Measurements from ENCODE around the gene RNF125. TPM values are rescaled to one million over a fixed set of nuclear protein-coding genes. Genes with fewer than 3 reads are reported as not detected.

Gene RNF125
- polyA plus RNA-seq, 1 of the 3 experiments (the other 2 are of a cell fraction), result 0.05 TPM

DNA sequence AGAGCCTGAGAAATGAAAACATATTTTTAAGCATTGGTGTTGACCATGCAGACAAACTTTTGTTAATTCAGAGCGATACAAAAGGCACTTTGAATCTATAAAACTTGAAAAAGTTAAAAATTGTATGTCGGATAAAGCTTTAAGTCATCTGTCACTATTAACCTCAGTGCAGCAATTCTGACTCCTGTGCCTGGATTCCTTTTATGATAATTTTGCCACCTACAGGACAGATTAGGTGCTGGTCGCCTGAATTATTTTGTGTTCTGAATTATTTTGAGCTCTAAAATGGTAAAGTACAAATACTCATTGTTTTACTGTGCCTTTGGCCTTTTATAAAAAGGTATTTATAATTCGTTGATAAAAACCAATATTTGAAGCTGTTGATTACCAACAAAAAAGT lies 53.7 kb downstream of the RNF125 start:
- H3K9me3 ChIP-seq, result no peaks in the 10 kb centered on the region
- CTCF ChIA-PET, result interaction anchor here (0.6 to 1.5 kb wide), 14 partner anchors 10 to 350 kb away, joined by 3 to 7 read pairs (median 3); no protein-coding TSS in a partner anchor
- H3K27ac ChIP-seq (ENCODE audit: low read depth in 2 of 2, low read length in 1 of 2), result no peak overlapping the region
- 27% methylated on average over 4 of the region's 4 CpGs for WGBS (ENCODE audit: low lambda C conversion rate)
- no peaks in the 10 kb centered on the region for H4K20me1 ChIP-seq (ENCODE audit: insufficient read depth)
- no peaks in the 10 kb centered on the region for H3K9me2 ChIP-seq
- no peaks in the 10 kb centered on the region for H3F3A ChIP-seq (replicated peaks; ENCODE audit: insufficient read depth)
- no peak for DNase-seq
- no peaks in the 10 kb centered on the region for H3K27me3 ChIP-seq (ENCODE audit: insufficient read depth)
- POLR2A ChIA-PET, result no interaction called here
- no peak overlapping the region for H3K4me2 ChIP-seq
- no peak overlapping the region for H3K4me3 ChIP-seq (ENCODE audit: low read depth in 2 of 2, low read length in 1 of 2)
- H3K4me1 ChIP-seq (ENCODE audit: control insufficient read depth in 1 of 2, insufficient read depth in 2 of 2, low read depth in 1 of 2, low read length in 1 of 2), result no peaks in the 10 kb centered on the region
- no peak overlapping the region for H3K9ac ChIP-seq
- H2AFZ ChIP-seq (ENCODE audit: low read depth), result no peak overlapping the region
- H3K36me3 ChIP-seq (replicated peaks in 1 of 2; ENCODE audit: control insufficient read depth in 1 of 2, insufficient read depth in 2 of 2, low read length in 1 of 2), result no peaks in the 10 kb centered on the region
- H3K79me2 ChIP-seq (ENCODE audit: insufficient read depth), result no peaks in the 10 kb centered on the region
- TF ChIP-seq, protein P1, sequence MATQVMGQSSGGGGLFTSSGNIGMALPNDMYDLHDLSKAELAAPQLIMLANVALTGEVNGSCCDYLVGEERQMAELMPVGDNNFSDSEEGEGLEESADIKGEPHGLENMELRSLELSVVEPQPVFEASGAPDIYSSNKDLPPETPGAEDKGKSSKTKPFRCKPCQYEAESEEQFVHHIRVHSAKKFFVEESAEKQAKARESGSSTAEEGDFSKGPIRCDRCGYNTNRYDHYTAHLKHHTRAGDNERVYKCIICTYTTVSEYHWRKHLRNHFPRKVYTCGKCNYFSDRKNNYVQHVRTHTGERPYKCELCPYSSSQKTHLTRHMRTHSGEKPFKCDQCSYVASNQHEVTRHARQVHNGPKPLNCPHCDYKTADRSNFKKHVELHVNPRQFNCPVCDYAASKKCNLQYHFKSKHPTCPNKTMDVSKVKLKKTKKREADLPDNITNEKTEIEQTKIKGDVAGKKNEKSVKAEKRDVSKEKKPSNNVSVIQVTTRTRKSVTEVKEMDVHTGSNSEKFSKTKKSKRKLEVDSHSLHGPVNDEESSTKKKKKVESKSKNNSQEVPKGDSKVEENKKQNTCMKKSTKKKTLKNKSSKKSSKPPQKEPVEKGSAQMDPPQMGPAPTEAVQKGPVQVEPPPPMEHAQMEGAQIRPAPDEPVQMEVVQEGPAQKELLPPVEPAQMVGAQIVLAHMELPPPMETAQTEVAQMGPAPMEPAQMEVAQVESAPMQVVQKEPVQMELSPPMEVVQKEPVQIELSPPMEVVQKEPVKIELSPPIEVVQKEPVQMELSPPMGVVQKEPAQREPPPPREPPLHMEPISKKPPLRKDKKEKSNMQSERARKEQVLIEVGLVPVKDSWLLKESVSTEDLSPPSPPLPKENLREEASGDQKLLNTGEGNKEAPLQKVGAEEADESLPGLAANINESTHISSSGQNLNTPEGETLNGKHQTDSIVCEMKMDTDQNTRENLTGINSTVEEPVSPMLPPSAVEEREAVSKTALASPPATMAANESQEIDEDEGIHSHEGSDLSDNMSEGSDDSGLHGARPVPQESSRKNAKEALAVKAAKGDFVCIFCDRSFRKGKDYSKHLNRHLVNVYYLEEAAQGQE (IDR thresholded peaks at IDR 0.05; ENCODE audit: low read depth, low read length), result no peak
- peak; percentile 30 for TF ChIP-seq RAD21 (IDR thresholded peaks at IDR 0.05; ENCODE audit: low read length)
- TF ChIP-seq, protein P2, sequence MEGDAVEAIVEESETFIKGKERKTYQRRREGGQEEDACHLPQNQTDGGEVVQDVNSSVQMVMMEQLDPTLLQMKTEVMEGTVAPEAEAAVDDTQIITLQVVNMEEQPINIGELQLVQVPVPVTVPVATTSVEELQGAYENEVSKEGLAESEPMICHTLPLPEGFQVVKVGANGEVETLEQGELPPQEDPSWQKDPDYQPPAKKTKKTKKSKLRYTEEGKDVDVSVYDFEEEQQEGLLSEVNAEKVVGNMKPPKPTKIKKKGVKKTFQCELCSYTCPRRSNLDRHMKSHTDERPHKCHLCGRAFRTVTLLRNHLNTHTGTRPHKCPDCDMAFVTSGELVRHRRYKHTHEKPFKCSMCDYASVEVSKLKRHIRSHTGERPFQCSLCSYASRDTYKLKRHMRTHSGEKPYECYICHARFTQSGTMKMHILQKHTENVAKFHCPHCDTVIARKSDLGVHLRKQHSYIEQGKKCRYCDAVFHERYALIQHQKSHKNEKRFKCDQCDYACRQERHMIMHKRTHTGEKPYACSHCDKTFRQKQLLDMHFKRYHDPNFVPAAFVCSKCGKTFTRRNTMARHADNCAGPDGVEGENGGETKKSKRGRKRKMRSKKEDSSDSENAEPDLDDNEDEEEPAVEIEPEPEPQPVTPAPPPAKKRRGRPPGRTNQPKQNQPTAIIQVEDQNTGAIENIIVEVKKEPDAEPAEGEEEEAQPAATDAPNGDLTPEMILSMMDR (IDR thresholded peaks at IDR 0.05), result peak; percentile 43

DNA sequence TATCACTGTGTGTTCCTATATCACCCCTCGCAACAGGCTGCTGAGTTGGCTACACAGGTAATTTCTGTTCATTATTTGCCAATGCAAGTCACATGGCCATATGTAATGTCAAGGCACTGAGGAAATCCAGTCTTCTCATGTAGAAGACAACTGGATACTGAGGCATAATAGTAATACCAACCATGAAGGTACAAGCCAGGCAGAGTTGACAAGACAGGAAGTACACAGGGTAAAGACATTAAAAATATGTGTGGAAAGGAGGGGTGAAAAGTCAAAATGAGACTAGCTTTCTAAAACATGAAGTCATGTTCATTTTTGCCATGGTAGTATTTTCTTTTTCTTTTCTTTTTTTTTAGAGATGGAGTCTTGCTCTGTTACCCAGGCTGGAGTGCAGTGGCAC lies 55.6 kb downstream of the RNF125 start:
- Histone ChIP-seq H3K36me3 (replicated peaks in 1 of 2; ENCODE audit: control insufficient read depth in 1 of 2, insufficient read depth in 2 of 2, low read length in 1 of 2) (no peaks in the 10 kb centered on the region), H2AFZ (ENCODE audit: low read depth) (no peak overlapping the region), H3F3A (replicated peaks; ENCODE audit: insufficient read depth) (no peaks in the 10 kb centered on the region), H3K27me3 (ENCODE audit: insufficient read depth) (no peaks in the 10 kb centered on the region), H3K27ac (ENCODE audit: low read depth in 2 of 2, low read length in 1 of 2) (no peak overlapping the region), H4K20me1 (ENCODE audit: insufficient read depth) (no peaks in the 10 kb centered on the region), H3K79me2 (ENCODE audit: insufficient read depth) (no peaks in the 10 kb centered on the region), H3K4me2 (no peak overlapping the region), H3K9me2 (no peaks in the 10 kb centered on the region), H3K4me3 (ENCODE audit: low read depth in 2 of 2, low read length in 1 of 2) (no peak overlapping the region), H3K4me1 (ENCODE audit: control insufficient read depth in 1 of 2, insufficient read depth in 2 of 2, low read depth in 1 of 2, low read length in 1 of 2) (no peaks in the 10 kb centered on the region), H3K9ac (no peak overlapping the region), H3K9me3 (no peaks in the 10 kb centered on the region)
- ChIA-PET POLR2A (interaction anchor here (0.6 kb wide), 1 partner anchor 29 kb away, joined by 5 read pairs; no protein-coding TSS in a partner anchor), CTCF (no interaction called here)
- WGBS (ENCODE audit: low lambda C conversion rate), result 85% methylated on average over 1 of the region's 1 CpG
- TF ChIP-seq, protein P3, sequence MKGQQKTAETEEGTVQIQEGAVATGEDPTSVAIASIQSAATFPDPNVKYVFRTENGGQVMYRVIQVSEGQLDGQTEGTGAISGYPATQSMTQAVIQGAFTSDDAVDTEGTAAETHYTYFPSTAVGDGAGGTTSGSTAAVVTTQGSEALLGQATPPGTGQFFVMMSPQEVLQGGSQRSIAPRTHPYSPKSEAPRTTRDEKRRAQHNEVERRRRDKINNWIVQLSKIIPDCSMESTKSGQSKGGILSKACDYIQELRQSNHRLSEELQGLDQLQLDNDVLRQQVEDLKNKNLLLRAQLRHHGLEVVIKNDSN (IDR thresholded peaks at IDR 0.05; ENCODE audit: borderline replicate concordance, low read depth), result no peak
- TF ChIP-seq FOXM1 (IDR thresholded peaks at IDR 0.05; ENCODE audit: low read depth) (no peak), TEAD4 (IDR thresholded peaks at IDR 0.05; ENCODE audit: borderline replicate concordance, insufficient read depth) (no peak), RFX5 (IDR thresholded peaks at IDR 0.05; ENCODE audit: low read length) (no peak), FOXJ3 (CRISPR knock-in tag; IDR thresholded peaks at IDR 0.05) (no peak)
- TF ChIP-seq, protein P4, sequence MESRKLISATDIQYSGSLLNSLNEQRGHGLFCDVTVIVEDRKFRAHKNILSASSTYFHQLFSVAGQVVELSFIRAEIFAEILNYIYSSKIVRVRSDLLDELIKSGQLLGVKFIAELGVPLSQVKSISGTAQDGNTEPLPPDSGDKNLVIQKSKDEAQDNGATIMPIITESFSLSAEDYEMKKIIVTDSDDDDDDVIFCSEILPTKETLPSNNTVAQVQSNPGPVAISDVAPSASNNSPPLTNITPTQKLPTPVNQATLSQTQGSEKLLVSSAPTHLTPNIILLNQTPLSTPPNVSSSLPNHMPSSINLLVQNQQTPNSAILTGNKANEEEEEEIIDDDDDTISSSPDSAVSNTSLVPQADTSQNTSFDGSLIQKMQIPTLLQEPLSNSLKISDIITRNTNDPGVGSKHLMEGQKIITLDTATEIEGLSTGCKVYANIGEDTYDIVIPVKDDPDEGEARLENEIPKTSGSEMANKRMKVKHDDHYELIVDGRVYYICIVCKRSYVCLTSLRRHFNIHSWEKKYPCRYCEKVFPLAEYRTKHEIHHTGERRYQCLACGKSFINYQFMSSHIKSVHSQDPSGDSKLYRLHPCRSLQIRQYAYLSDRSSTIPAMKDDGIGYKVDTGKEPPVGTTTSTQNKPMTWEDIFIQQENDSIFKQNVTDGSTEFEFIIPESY (IDR thresholded peaks at IDR 0.05; ENCODE audit: borderline replicate concordance, low read depth), result no peak
- TF ChIP-seq, protein P2 (IDR thresholded peaks at IDR 0.05), result no peak
- DNase-seq, result no peak
